Pancreas (tissue), 10 donors: ENCODE data around the gene SLCO4C1. TPM values are rescaled to one million over a fixed set of nuclear protein-coding genes. Genes with fewer than 3 reads are reported as not detected.

Source experiments
- ATAC-seq, 4 donors: fragments of 200-7000 bp; cut with Tn5 transposase; one replicate each; pipeline versions ENCODE4 v1.8.0 to v1.9.1; 2020; ENCODE audit warnings: mild to moderate bottlenecking in 4 of 4, moderate library complexity in 4 of 4
- DNase-seq, 6 donors: peaks; one replicate each; pipeline ENCODE4 v3.0.0-alpha.2; 2020
- FAIRE-seq: peaks from 2 replicates; lab custom pipeline; 2012; peaks lifted over from hg19 to GRCh38; lab: Jason Lieb, UNC
- H3K27ac ChIP-seq, 4 donors: fragments of 200-600 bp; sonication (generic); 1 replicate in 3 of 4; 2 replicates in 1 of 4; pipeline versions ENCODE4 v1.5.0 to v1.8.0; 2020
- H3K27me3 ChIP-seq, 4 donors: fragments of 200-600 bp; one replicate each; pipeline ENCODE4 v1.8.0; 2021
- H3K36me3 ChIP-seq, 3 donors: fragments of 200-600 bp; sonication (generic) in 1 of 3; one replicate each; pipeline versions ENCODE4 v1.5.0 to v1.8.0; 2020 to 2021
- H3K4me1 ChIP-seq, 3 donors: fragments of 200-600 bp; one replicate each; pipeline ENCODE4 v1.8.0; 2021
- H3K4me3 ChIP-seq, 4 donors: fragments of 200-600 bp; sonication (generic) in 2 of 4; one replicate each; pipeline versions ENCODE4 v1.5.0 to v1.8.0; 2020 to 2021
- H3K9me3 ChIP-seq, 4 donors: fragments of 200-600 bp; one replicate each; pipeline ENCODE4 v1.8.0; 2021
- CTCF ChIP-seq, 4 donors: fragments of 200-600 bp; sonication (generic) in 3 of 4; IDR thresholded peaks; one replicate each; pipeline versions ENCODE4 v1.5.0 to v1.8.0; 2021; ENCODE audit warnings: antibody characterized with exemption in 4 of 4
- WGBS, 2 donors: extraction: QIAGEN DNeasy Blood & Tissue Kit; methylation state at CpG; one replicate each; pipeline ENCODE4 v1.1.7; 2013; 5-methylcytosine and 5-hydroxymethylcytosine counted together
- intact Hi-C, 3 donors: fragments of 100-400 bp; cut with DNase I; formaldehyde crosslinking; loops; one replicate each; pipeline versions ENCODE4 v1.11.1 to v1.14.2; 2022
- polyA plus RNA-seq, 2 donors: library from polyadenylated mRNA; stranded (reverse); fragments of 200-250 nt; gene quantifications; one replicate each; pipeline ENCODE4 v1.2.3, GENCODE V29; 2013
- total RNA-seq, 6 donors: library from RNA; stranded (reverse); fragmentation: NEBNext Ultra II Directional in 4 of 6; extraction: Animal tissue kit (Norgen Biotek cat#: 25700) in 4 of 6; gene quantifications; one replicate each; pipeline versions ENCODE4 v1.2.1 to v1.2.4, GENCODE V29; 2021 to 2023
- donor health status: healthy with polysubstance abuse.
- donor health status: DM: no; HTN: no; CAD: no; lungs with moderate emphysema.
- donor health status: DM: no; HTN: no; CAD: no.
- donor health status: control.
- donor health status: control.
- donor health status: Bipolar disorder and iron deficiency.
- donor health status: DM: yes; HTN: yes; CAD: no.
- donor health status: DM: no; HTN: no; CAD: no.
- donor health status: DM: no; HTN: no; CAD: no.
- donor health status: DM: yes; HTN: yes; CAD: no.

SLCO4C1 gene
- total and polyA plus RNA-seq, 8 donors, result 0.19 to 1.1 (median 0.63) TPM

- Histone ChIP-seq H3K4me1 (no peaks in the 10 kb centered on the region), H3K27me3 (no peaks in the 10 kb centered on the region), H3K27ac (no peak overlapping the region), H3K4me3 (no peak overlapping the region), H3K36me3 (no peaks in the 10 kb centered on the region), H3K9me3 (no peaks in the 10 kb centered on the region)
- ATAC-seq (peak in 2 of 4 donors; percentile 44 to 55), FAIRE-seq (no peak), DNase-seq (no peak)
- TF ChIP-seq CTCF (IDR thresholded peaks at IDR 0.05), result no peak
- WGBS, 2 donors, result 60 to 69% methylated on average over 4 of the region's 4 CpGs
- intact Hi-C loops, result no loop called here
Measured at GRCh38 chr5:102243213-102243612, 52.9 kb downstream of the SLCO4C1 start.

GRCh38 chr5:102241809-102242421 is 54.2 kb downstream of the SLCO4C1 start:
- Histone ChIP-seq H3K4me3 (no peak overlapping the region), H3K4me1 (peaks cover 0 to 3% (median 0%) of the 10 kb centered on the region in 3 donors), H3K36me3 (no peaks in the 10 kb centered on the region), H3K9me3 (no peaks in the 10 kb centered on the region), H3K27ac (no peak overlapping the region), H3K27me3 (no peaks in the 10 kb centered on the region)
- intact Hi-C loops, result no loop called here
- TF ChIP-seq CTCF (IDR thresholded peaks at IDR 0.05), result no peak
- DNase-seq (no peak), FAIRE-seq (no peak), ATAC-seq (peak in 3 of 4 donors; percentile 49 to 77 (median 51))
- WGBS, 2 donors, result 80 to 87% methylated on average over 1 of the region's 1 CpG

DNA sequence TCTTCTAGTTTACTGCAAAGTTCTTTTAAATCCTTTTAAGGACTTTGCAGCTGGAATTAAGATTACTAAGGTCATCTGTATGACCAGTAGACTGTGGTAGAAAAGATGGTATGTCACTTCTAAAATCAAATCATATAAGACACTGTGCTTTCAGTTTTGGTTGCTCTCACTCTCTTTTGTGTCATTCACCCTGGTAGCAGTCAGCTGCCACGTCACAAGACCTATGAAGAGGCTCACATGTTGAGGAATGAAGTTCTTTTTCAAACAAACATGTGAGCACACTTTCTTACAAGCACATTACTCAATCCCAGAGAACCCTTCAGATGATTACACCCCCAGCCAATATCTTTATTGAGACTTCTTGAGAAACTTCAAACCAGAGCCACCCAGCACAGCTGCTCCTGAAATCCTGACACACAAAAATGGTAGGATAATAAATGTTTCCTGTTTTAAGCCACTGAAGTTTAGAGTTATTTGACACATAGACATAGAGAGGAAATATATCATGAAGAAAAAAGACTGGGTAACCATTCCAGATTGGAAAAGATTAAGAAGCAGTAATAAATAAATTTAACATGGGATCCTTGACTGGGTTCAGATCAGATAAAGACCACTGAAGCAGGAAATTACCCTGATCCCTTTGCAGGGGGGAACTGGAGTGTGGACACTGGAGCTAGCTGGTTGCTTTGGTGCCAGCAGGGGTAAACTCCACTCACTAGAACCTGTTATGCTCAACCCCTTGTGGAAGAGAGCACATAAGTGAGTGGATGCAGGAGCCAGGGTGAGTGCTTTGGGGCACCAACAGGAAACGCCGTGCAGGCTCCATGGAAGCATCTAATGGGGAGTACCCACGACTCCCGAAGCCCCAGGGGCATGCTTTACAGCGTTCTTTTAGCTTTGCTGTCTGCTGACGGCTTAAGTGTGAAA is 64.1 kb downstream of the SLCO4C1 start:
- WGBS, 2 donors, result 87 to 91% methylated on average over 7 of the region's 7 CpGs
- no peak overlapping the region for H3K27ac ChIP-seq
- no peak for ATAC-seq

GRCh38 chr5:102229685-102230084 is 66.4 kb downstream of the SLCO4C1 start:
- Histone ChIP-seq H3K9me3 (no peaks in the 10 kb centered on the region), H3K4me3 (no peak overlapping the region), H3K36me3 (no peaks in the 10 kb centered on the region), H3K4me1 (no peaks in the 10 kb centered on the region), H3K27ac (no peak overlapping the region), H3K27me3 (no peaks in the 10 kb centered on the region)
- FAIRE-seq (no peak), DNase-seq (no peak), ATAC-seq (no peak)
- TF ChIP-seq CTCF (IDR thresholded peaks at IDR 0.05), result no peak
- 57 to 66% methylated on average over 1 of the region's 1 CpG for WGBS, 2 donors
- intact Hi-C loops, result loop anchor here in 1 of 3 donors (10.0 kb wide), 1 partner anchor 285 kb away; no protein-coding TSS in a partner anchor

More for the DNA sequence above, 64.1 kb downstream of the SLCO4C1 start:
- no peak for TF ChIP-seq CTCF (IDR thresholded peaks at IDR 0.05)
- intact Hi-C loops, result no loop called here
- Histone ChIP-seq H3K4me3 (no peak overlapping the region), H3K9me3 (no peaks in the 10 kb centered on the region), H3K36me3 (no peaks in the 10 kb centered on the region), H3K27me3 (no peaks in the 10 kb centered on the region), H3K4me1 (no peaks in the 10 kb centered on the region)
- FAIRE-seq (no peak), DNase-seq (no peak)
